K562 (cell line): ENCODE results near the gene CCL19. TPM values are rescaled to one million over a fixed set of nuclear protein-coding genes. Genes with fewer than 3 reads are reported as not detected.

ENCODE experiments used
- ATAC-seq: fragments of 200-7000 bp; cut with Tn5 transposase; 3 replicates; pipeline ENCODE4 v1.9.1; 2020; ENCODE audit warnings: moderate library complexity
- BruUV-seq: library from RNA; stranded (reverse); fragments of 400-500 nt; replicated peaks from 2 replicates; lab custom pipeline; 2021; lab: Mats Ljungman, UMichigan
- CTCF ChIA-PET: fragments of 300-600 bp; formaldehyde crosslinking; extraction: SDS; loops from one replicate; lab custom pipeline; 2021; ENCODE audit warnings: low intra/inter-chr PET ratio; lab: Yijun Ruan, JAX
- POLR2A ChIA-PET: fragments of 300-600, 350-650 bp; sonication (Branson Sonifier 250); formaldehyde crosslinking; extraction: SDS; loops from one replicate; lab custom pipeline; 2021; ENCODE audit warnings: antibody characterized with exemption, inconsistent platforms; lab: Yijun Ruan, JAX
- DNase-seq, 4 experiments: peaks; one replicate each; pipeline versions ENCODE4 v3.0.0 to v3.0.0-alpha.2; 2011 to 2018; ENCODE audit warnings: low spot score in 3 of 4, mixed read lengths in 3 of 4; ENCODE audit errors: extremely low read depth in 1 of 4
- FAIRE-seq: peaks from 2 replicates; lab custom pipeline; 2011; peaks lifted over from hg19 to GRCh38; lab: Jason Lieb, UNC
- H2AFZ ChIP-seq: 2 replicates; pipeline ENCODE4 v1.6.0; 2011; ENCODE audit warnings: low read depth, low read length, control low read depth, inconsistent platforms
- H3K27ac ChIP-seq: fragments of 200-600 bp; 3 replicates; pipeline ENCODE4 v1.8.0; 2011; ENCODE audit warnings: low read depth, mild to moderate bottlenecking, control low read depth, inconsistent platforms, low read length, moderate library complexity, mixed read lengths; ENCODE audit errors: extremely low read depth
- H3K27me3 ChIP-seq, 2 experiments: fragments of 300-600 bp in 1 of 2; 2 replicates in 1 of 2; 3 replicates in 1 of 2; pipeline versions ENCODE4 v1.6.0 to v1.8.0; 2011; ENCODE audit warnings: inconsistent platforms in 2 of 2, low read length in 2 of 2, mild to moderate bottlenecking in 1 of 2, mixed read lengths in 1 of 2, moderate library complexity in 1 of 2; ENCODE audit not compliant: control insufficient read depth in 2 of 2, insufficient read depth in 2 of 2
- H3K36me3 ChIP-seq: fragments of 300-600 bp; 3 replicates; pipeline ENCODE4 v1.8.0; 2011; ENCODE audit warnings: mild to moderate bottlenecking, low read length, inconsistent platforms; ENCODE audit not compliant: control insufficient read depth, insufficient read depth
- H3K4me1 ChIP-seq, 2 experiments: fragments of 200-600 bp in 1 of 2; replicated peaks in 1 of 2; 2 replicates in 1 of 2; 3 replicates in 1 of 2; pipeline versions ENCODE4 v1.5.1 to v1.8.0; 2011; ENCODE audit warnings: inconsistent platforms in 2 of 2, low read length in 2 of 2, mild to moderate bottlenecking in 1 of 2, mixed read lengths in 1 of 2, moderate library complexity in 1 of 2; ENCODE audit not compliant: control insufficient read depth in 2 of 2, insufficient read depth in 2 of 2
- H3K4me2 ChIP-seq: 2 replicates; pipeline ENCODE4 v1.6.1; 2011; ENCODE audit warnings: low read length, control low read depth, inconsistent platforms, mixed read lengths; ENCODE audit not compliant: insufficient read depth
- H3K4me3 ChIP-seq: fragments of 200-600 bp; sonication (generic), shearing (Covaris generic); 2 replicates; pipeline ENCODE4 v1.5.1; 2016; ENCODE audit warnings: control low read depth, inconsistent platforms
- H3K79me2 ChIP-seq: fragments of 200-600 bp; 3 replicates; pipeline ENCODE4 v1.8.0; 2011; ENCODE audit warnings: low read length, inconsistent platforms; ENCODE audit not compliant: control insufficient read depth, insufficient read depth
- H3K9ac ChIP-seq, 2 experiments: 2 replicates each; pipeline versions ENCODE4 v1.6.0 to v1.6.1; 2011; ENCODE audit warnings: low read depth in 2 of 2, low read length in 2 of 2, control low read depth in 1 of 2, inconsistent platforms in 1 of 2, mild to moderate bottlenecking in 1 of 2, mixed read lengths in 1 of 2; ENCODE audit not compliant: insufficient read depth in 1 of 2
- H3K9me1 ChIP-seq: one replicate; pipeline ENCODE4 v1.6.0; 2011; ENCODE audit warnings: inconsistent platforms, mild to moderate bottlenecking, low read length, moderate library complexity; ENCODE audit not compliant: control insufficient read depth, insufficient read depth
- H3K9me3 ChIP-seq: replicated peaks from 2 replicates; pipeline ENCODE4 v1.5.1; 2011; ENCODE audit warnings: low read depth, low read length, inconsistent platforms; ENCODE audit not compliant: control insufficient read depth, insufficient read depth
- H4K20me1 ChIP-seq: replicated peaks from 2 replicates; pipeline ENCODE4 v1.6.1; 2011; ENCODE audit warnings: low read length, inconsistent platforms, mixed read lengths; ENCODE audit not compliant: control insufficient read depth, insufficient read depth
- BRF1 ChIP-seq: IDR thresholded peaks from 3 replicates; pipeline ENCODE4 v1.6.1; 2011; ENCODE audit warnings: borderline replicate concordance, mild to moderate bottlenecking; ENCODE audit not compliant: insufficient read length; ENCODE audit errors: extremely low read depth
- C11orf30 ChIP-seq: fragments of 450-650 bp; IDR thresholded peaks from 2 replicates; pipeline ENCODE4 v1.6.1; 2016; ENCODE audit warnings: low read depth, mild to moderate bottlenecking
- CREB1 ChIP-seq, 2 experiments: sonication (generic) in 1 of 2; formaldehyde crosslinking in 1 of 2; IDR thresholded peaks; 2 replicates each; pipeline versions ENCODE4 v1.6.1 to v1.8.0; 2012 to 2022; ENCODE audit warnings: inconsistent platforms in 1 of 2, mild to moderate bottlenecking in 1 of 2, missing genetic modification reagents in 1 of 2, moderate library complexity in 1 of 2
- HDAC2 ChIP-seq: fragments of 450-650 bp; IDR thresholded peaks from 2 replicates; pipeline ENCODE4 v1.6.1; 2016; ENCODE audit warnings: mild to moderate bottlenecking
- KLF1 ChIP-seq: fragments of 450-650 bp; IDR thresholded peaks from 2 replicates; pipeline ENCODE4 v1.6.1; 2016; ENCODE audit warnings: missing genetic modification characterization, missing compliant biosample characterization
- MCM3 ChIP-seq: fragments of 450-650 bp; IDR thresholded peaks from 2 replicates; pipeline ENCODE4 v1.6.1; 2016
- MTA2 ChIP-seq: fragments of 450-650 bp; IDR thresholded peaks from 2 replicates; pipeline ENCODE4 v1.6.1; 2016; ENCODE audit warnings: low read depth
- MYC ChIP-seq, 2 experiments: fragments of 250-450 bp in 1 of 2; sonication (Bioruptor Pico) in 1 of 2; IDR thresholded peaks; 2 replicates each; pipeline versions ENCODE4 v1.5.1 to v1.6.1; 2012 to 2021; ENCODE audit warnings: low read depth in 2 of 2, borderline replicate concordance in 1 of 2, improper control_type of control experiment in 1 of 2, low read length in 1 of 2, mild to moderate bottlenecking in 1 of 2, moderate library complexity in 1 of 2
- POLR2A ChIP-seq: fragments of 450-650 bp; conservative IDR thresholded peaks from 2 replicates; pipeline ENCODE4 v1.6.1; 2016
- POLR2AphosphoS5 ChIP-seq: IDR thresholded peaks from 2 replicates; pipeline ENCODE4 v1.6.1; 2011; ENCODE audit warnings: mild to moderate bottlenecking, low read depth, low read length, moderate library complexity; ENCODE audit not compliant: control insufficient read depth, insufficient read depth
- POLR3A ChIP-seq: IDR thresholded peaks from 2 replicates; pipeline ENCODE4 v1.6.1; 2011; ENCODE audit warnings: borderline replicate concordance, mild to moderate bottlenecking, moderate library complexity; ENCODE audit not compliant: insufficient read length, insufficient read depth; ENCODE audit errors: extremely low read depth
- SIN3A ChIP-seq, 2 experiments: fragments of 150-350 bp in 1 of 2; IDR thresholded peaks; 2 replicates each; pipeline ENCODE4 v1.6.1; 2011 to 2016; ENCODE audit warnings: borderline replicate concordance in 2 of 2, low read depth in 2 of 2, low read length in 2 of 2, mild to moderate bottlenecking in 2 of 2, moderate library complexity in 2 of 2; ENCODE audit not compliant: control insufficient read depth in 1 of 2
- SIN3B ChIP-seq: fragments of 450-650 bp; IDR thresholded peaks from 2 replicates; pipeline ENCODE4 v1.6.1; 2017; ENCODE audit warnings: low read depth, mild to moderate bottlenecking, moderate library complexity
- TEAD2 ChIP-seq: fragments of 450-650 bp; IDR thresholded peaks from 2 replicates; pipeline ENCODE4 v1.6.1; 2016; ENCODE audit warnings: missing genetic modification characterization, control low read depth, missing compliant biosample characterization
- ZNF134 ChIP-seq: fragments of 250-450 bp; sonication (Bioruptor Pico); conservative IDR thresholded peaks from 2 replicates; pipeline ENCODE4 v1.4.0; 2020
- ZNF347 ChIP-seq: fragments of 450-650 bp; formaldehyde crosslinking; IDR thresholded peaks from 2 replicates; pipeline ENCODE4 v1.4.0; 2020; ENCODE audit warnings: low read depth, mild to moderate bottlenecking, moderate library complexity
- ZNF436 ChIP-seq: fragments of 250-450, 450-650 bp; sonication (Bioruptor Pico); formaldehyde crosslinking; IDR thresholded peaks from 2 replicates; pipeline ENCODE4 v1.7.0; 2020; ENCODE audit warnings: mild to moderate bottlenecking
- WGBS: fragments of 100-300 bp; shearing (Covaris generic); methylation state at CpG from one replicate; pipeline ENCODE4 v1.1.6; 2016; ENCODE audit warnings: low coverage, mixed read lengths; ENCODE audit not compliant: insufficient coverage; ENCODE audit errors: missing lambda C conversion rate; 5-methylcytosine and 5-hydroxymethylcytosine counted together
- in situ Hi-C: fragments of 300-500 bp; cut with MboI; formaldehyde crosslinking; loops from 4 replicates; pipeline ENCODE4 v1.15.0; 2018; ENCODE audit warnings: inconsistent platforms, mixed read lengths
- intact Hi-C: fragments of 100-400 bp; cut with micrococcal nuclease; formaldehyde crosslinking; loops from 2 replicates; pipeline ENCODE4 v1.14.2; 2022
- polyA plus RNA-seq, 8 experiments: library from polyadenylated mRNA; depleted of rRNA in 4 of 8; stranded (reverse) in 5 of 8; unstranded in 3 of 8; fragments of >200 nt; fragmentation: Nextera tagmentation in 2 of 8; fragmentation: Illumina TruSeq in 1 of 8; extraction: Ambion mirVana in 2 of 8; extraction: Trizol in 1 of 8; gene quantifications; 2 replicates each; pipeline versions ENCODE4 v1.2.1 to v1.2.3, GENCODE V29; 2011 to 2014; ENCODE audit warnings: inconsistent platforms in 1 of 8, missing spikeins in 1 of 8
- total RNA-seq, 7 experiments: library from RNA; depleted of rRNA in 6 of 7; stranded (reverse); fragments of >200 nt in 6 of 7; fragmentation: Illumina TruSeq in 2 of 7; extraction: Trizol in 2 of 7; gene quantifications; 2 replicates each; pipeline versions ENCODE4 v1.2.1 to v1.2.3, GENCODE V29; 2011 to 2021; ENCODE audit warnings: low replicate concordance in 1 of 7
- TF ChIP-seq, protein P1 (sequence below), 2 experiments: IDR thresholded peaks; 2 replicates each; pipeline ENCODE4 v1.6.1; 2011; ENCODE audit warnings: borderline replicate concordance in 1 of 2, control low read depth in 1 of 2, low read depth in 1 of 2, low read length in 1 of 2, mild to moderate bottlenecking in 1 of 2, mixed read lengths in 1 of 2, moderate library complexity in 1 of 2; ENCODE audit not compliant: insufficient read depth in 1 of 2, insufficient read length in 1 of 2, poor library complexity in 1 of 2, severe bottlenecking in 1 of 2; ENCODE audit errors: extremely low read depth in 1 of 2
- TF ChIP-seq, protein P2 (sequence below): fragments of 450-650 bp; IDR thresholded peaks from 2 replicates; pipeline ENCODE4 v1.6.1; 2016

CCL19 gene
- total and polyA plus RNA-seq, 9 of the 15 experiments (the other 6 are each of a cell fraction or from before 2014, with no cell fraction given) = not detected

- peak; percentile 79 for FAIRE-seq
- POLR2A ChIA-PET = interaction anchor here (0.6 to 1.3 kb wide), 8 partner anchors 8 to 774 kb away, joined by 3 to 7 read pairs (median 4); partner anchors contain the start of genes DCTN3 and SIGMAR1
- in situ Hi-C loops = no loop called here
- Histone ChIP-seq H3K4me2 (peak within 1 kb of the TSS; percentile 92), H3K4me3 (peak within 1 kb of the TSS; percentile 84), H3K9ac (peak within 1 kb of the TSS; percentile 80 to 90), H3K27me3 (no peaks in the 10 kb centered on the region), H3K9me3 (no peaks in the 10 kb centered on the region), H3K9me1 (peaks cover 7% of the 10 kb centered on the region), H3K79me2 (peaks cover 21% of the 10 kb centered on the region), H3K27ac (peak within 1 kb of the TSS; percentile 75), H3K4me1 (peaks cover 22 to 28% of the 10 kb centered on the region in 2 experiments; a peak in 4 of 5 replicates), H4K20me1 (no peaks in the 10 kb centered on the region), H2AFZ (peak within 1 kb of the TSS; percentile 97), H3K36me3 (peaks cover 27% of the 10 kb centered on the region; the same call in 2 of the 3 replicates)
- ATAC-seq = peak; percentile 90
- CTCF ChIA-PET = interaction anchor here (1.0 to 1.4 kb wide), 2 partner anchors 19 to 55 kb away, joined by 3 read pairs; a partner anchor contains a TSS
- WGBS = 3% methylated on average over 33 of the region's 43 CpGs
- DNase-seq = peak; percentile 92 to 97 (median 96)
- intact Hi-C loops = no loop called here
- BruUV-seq = TSS peak; percentile 58
- no peak for TF ChIP-seq C11orf30
- TF ChIP-seq SIN3A (IDR thresholded peaks at IDR 0.05; ENCODE audit: borderline replicate concordance in 2 of 2, control insufficient read depth in 1 of 2, low read depth in 2 of 2, low read length in 2 of 2) = peak; percentile 42 to 86; a peak in 2 of 4 replicates
- no peak for TF ChIP-seq TEAD2 (tag)
- TF ChIP-seq BRF1 = no peak
- no peak; the same call in 1 of the 2 replicates for TF ChIP-seq CREB1 (IDR thresholded peaks at IDR 0.05)
- TF ChIP-seq CREB1 (CRISPR knock-in tag; IDR thresholded peaks at IDR 0.05) = no peak; the same call in 1 of the 2 replicates
- TF ChIP-seq SIN3B = no peak
- no peak for TF ChIP-seq MCM3
- TF ChIP-seq MTA2 = no peak
- TF ChIP-seq POLR2A = peak; percentile 70
- no peak for TF ChIP-seq ZNF134 (CRISPR knock-in tag)
- TF ChIP-seq, protein P1, sequence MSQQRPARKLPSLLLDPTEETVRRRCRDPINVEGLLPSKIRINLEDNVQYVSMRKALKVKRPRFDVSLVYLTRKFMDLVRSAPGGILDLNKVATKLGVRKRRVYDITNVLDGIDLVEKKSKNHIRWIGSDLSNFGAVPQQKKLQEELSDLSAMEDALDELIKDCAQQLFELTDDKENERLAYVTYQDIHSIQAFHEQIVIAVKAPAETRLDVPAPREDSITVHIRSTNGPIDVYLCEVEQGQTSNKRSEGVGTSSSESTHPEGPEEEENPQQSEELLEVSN (IDR thresholded peaks at IDR 0.05; ENCODE audit: borderline replicate concordance in 1 of 2, extremely low read depth in 1 of 2, insufficient read depth in 1 of 2, insufficient read length in 1 of 2, low read depth in 1 of 2, low read length in 1 of 2, poor library complexity in 1 of 2, severe bottlenecking in 1 of 2) = peak in 1 of 2 experiments; percentile 66
- TF ChIP-seq MYC (IDR thresholded peaks at IDR 0.05; ENCODE audit: low read depth, low read length) = peak; percentile 70
- no peak for TF ChIP-seq MYC (CRISPR knock-in tag; IDR thresholded peaks at IDR 0.05; ENCODE audit: borderline replicate concordance, low read depth)
- no peak for TF ChIP-seq KLF1 (tag)
- no peak for TF ChIP-seq HDAC2
- TF ChIP-seq POLR2AphosphoS5 = no peak
- TF ChIP-seq POLR3A = no peak
- no peak for TF ChIP-seq ZNF347 (CRISPR knock-in tag)
- no peak for TF ChIP-seq ZNF436
- TF ChIP-seq, protein P2, sequence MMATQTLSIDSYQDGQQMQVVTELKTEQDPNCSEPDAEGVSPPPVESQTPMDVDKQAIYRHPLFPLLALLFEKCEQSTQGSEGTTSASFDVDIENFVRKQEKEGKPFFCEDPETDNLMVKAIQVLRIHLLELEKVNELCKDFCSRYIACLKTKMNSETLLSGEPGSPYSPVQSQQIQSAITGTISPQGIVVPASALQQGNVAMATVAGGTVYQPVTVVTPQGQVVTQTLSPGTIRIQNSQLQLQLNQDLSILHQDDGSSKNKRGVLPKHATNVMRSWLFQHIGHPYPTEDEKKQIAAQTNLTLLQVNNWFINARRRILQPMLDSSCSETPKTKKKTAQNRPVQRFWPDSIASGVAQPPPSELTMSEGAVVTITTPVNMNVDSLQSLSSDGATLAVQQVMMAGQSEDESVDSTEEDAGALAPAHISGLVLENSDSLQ = peak; percentile 79
These were observed 44.6 kb downstream of the CCL19 start, which contains the start of gene GALT for GRCh38 chr9:34646211-34647083. TSS of gene GALT (plus strand) at chr9:34646675. CDS start at chr9:34646705, 30 bp downstream.
